HG03108 (cell line): ENCODE measurements around the gene WDFY4.
A peak's percentile ranks its signal among the peaks of the same experiment; 100 is the strongest.

Source experiments
- ATAC-seq: cut with Tn5 transposase; IDR thresholded peaks from one replicate; pipeline ENCODE4 v1.9.1; 2021; ENCODE audit warnings: moderate library complexity; ENCODE audit not compliant: unreplicated experiment

Gene WDFY4

GRCh38 chr10:48655411-48656240 is 29.0 kb upstream of the WDFY4 start:
- ATAC-seq, result no peak

GRCh38 chr10:48656241-48656913 is 28.3 kb upstream of the WDFY4 start:
- peak; percentile 83 for ATAC-seq

- ATAC-seq, result no peak
Observed at GRCh38 chr10:48656914-48657305, 27.8 kb upstream of the WDFY4 start.

GRCh38 chr10:48657416-48657815 is 27.3 kb upstream of the WDFY4 start:
- ATAC-seq, result no peak

- ATAC-seq, result no peak
Observed at GRCh38 chr10:48658243-48658974, 26.3 kb upstream of the WDFY4 start.

- ATAC-seq, result no peak
Observed at GRCh38 chr10:48658975-48659269, 25.8 kb upstream of the WDFY4 start.

- ATAC-seq, result no peak
Observed at GRCh38 chr10:48659790-48660189, 24.9 kb upstream of the WDFY4 start.

GRCh38 chr10:48661441-48661840 is 23.2 kb upstream of the WDFY4 start:
- no peak for ATAC-seq

GRCh38 chr10:48667960-48668590 is 16.6 kb upstream of the WDFY4 start:
- ATAC-seq, result peak; percentile 38

- peak; percentile 60 for ATAC-seq
Observed at GRCh38 chr10:48670978-48671913, 13.4 kb upstream of the WDFY4 start.

GRCh38 chr10:48671914-48672595 is 12.6 kb upstream of the WDFY4 start:
- peak; percentile 46 for ATAC-seq

- no peak for ATAC-seq
Observed at GRCh38 chr10:48672596-48673265, 11.9 kb upstream of the WDFY4 start.

- no peak for ATAC-seq
Observed at GRCh38 chr10:48677625-48678024, 7.0 kb upstream of the WDFY4 start.

- ATAC-seq, result no peak
Observed at GRCh38 chr10:48678041-48678440, 6.6 kb upstream of the WDFY4 start.

- ATAC-seq, result no peak
Observed at GRCh38 chr10:48681740-48682139, 2.9 kb upstream of the WDFY4 start.

- no peak for ATAC-seq
Observed at GRCh38 chr10:48682265-48682664, 2.4 kb upstream of the WDFY4 start.

GRCh38 chr10:48683424-48683823 is 1.2 kb upstream of the WDFY4 start:
- no peak for ATAC-seq

GRCh38 chr10:48683868-48684267 is 805 bp upstream of the WDFY4 start:
- ATAC-seq, result peak; percentile 28

- peak; percentile 7 for ATAC-seq
Observed at GRCh38 chr10:48684463-48684791, 246 bp upstream of the WDFY4 start.
